ENCODE results near the gene LRMDA.

The LRMDA gene

DNA sequence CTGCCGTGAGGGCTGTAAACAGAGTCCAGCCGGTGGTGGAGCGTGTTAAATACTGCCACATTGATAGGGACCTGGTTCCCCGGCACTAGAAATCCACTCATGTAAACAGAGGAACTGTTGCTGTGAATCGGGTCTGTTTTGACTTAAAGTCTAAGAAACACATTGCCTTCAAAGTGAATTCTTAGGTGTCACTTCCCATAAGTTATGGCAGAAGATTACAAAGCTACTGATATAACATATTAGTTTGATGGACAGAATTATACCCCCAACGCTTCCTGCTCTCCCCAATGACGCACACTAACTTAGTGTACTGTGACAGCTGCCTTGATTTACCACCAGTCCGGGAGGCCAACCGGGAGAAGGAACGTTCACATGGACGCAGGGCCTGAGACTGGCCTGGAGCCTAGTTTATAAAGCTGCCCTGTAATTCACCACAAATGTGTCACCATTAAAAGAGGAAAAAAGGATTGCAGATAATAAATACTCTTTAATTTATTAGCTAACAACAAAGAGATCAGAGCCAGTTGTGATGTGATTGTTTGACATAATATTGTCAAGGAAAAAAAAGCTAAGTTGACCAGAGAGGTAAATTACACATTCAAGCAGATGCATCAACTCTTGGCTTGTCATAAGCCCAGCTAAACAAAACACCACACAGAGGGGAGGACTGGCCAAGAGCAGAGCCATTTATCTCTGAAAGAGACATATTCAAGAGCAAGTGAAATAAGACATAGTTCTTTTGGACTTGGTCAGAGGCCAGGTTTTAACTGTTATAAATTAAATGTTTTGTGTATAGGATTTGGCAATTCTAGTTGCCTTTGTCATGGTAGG, 820.6 kb downstream of the LRMDA start:
- no peak for TF ChIP-seq CTCF (IDR thresholded peaks at IDR 0.05; ENCODE audit: borderline replicate concordance, insufficient read depth, low read depth, low read length)
- no peak overlapping the region for H3K4me3 ChIP-seq (ENCODE audit: low read depth, low read length)

DNA sequence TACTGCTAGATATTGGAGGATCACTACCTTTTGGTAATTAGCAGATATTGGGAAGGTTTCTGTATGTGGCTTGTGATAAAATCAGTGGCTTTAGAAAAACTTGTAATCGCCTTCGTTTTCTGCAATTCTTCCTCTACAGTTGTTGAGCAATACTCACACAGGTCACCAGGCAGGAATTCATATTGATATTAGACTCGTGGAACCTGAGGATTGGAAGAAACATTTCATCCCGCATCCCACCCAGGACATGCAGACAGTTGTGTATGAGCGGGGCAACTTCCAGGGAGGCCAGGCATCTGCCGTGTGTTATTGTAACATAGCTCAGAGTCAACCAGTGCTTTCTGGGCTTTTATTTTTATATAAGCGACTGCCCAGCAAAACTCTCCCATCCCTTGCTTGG, 821.3 kb downstream of the LRMDA start:
- H3K4me3 ChIP-seq (ENCODE audit: low read depth, low read length): no peak overlapping the region
- no peak for TF ChIP-seq CTCF (IDR thresholded peaks at IDR 0.05; ENCODE audit: borderline replicate concordance, insufficient read depth, low read depth, low read length)

GRCh38 chr10:76255241-76255640, 823.8 kb downstream of the LRMDA start:
- TF ChIP-seq CTCF (IDR thresholded peaks at IDR 0.05; ENCODE audit: borderline replicate concordance, insufficient read depth, low read depth, low read length): no peak
- H3K4me3 ChIP-seq (ENCODE audit: low read depth, low read length): no peak overlapping the region

DNA sequence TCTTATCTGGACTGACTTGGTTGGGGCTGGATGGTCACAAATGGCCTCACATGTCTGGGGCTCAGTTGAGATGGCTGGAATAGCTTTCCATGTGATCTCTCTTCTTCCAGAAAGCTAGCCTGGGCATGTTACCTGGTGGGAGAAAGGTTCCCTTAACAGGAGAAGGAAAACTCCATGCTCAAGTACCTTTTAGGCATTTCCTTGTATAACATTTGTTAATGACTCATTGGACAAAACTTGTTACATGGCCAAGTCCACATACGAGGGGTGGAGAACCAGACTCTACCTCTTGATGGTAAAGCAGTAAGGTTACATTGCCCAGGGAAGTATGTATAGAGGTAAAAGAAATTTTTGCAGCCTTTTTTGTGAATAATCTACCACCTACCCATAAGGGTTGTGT, 826.4 kb downstream of the LRMDA start:
- TF ChIP-seq CTCF (IDR thresholded peaks at IDR 0.05; ENCODE audit: borderline replicate concordance, insufficient read depth, low read depth, low read length): no peak
- no peak overlapping the region for H3K4me3 ChIP-seq (ENCODE audit: low read depth, low read length)

DNA sequence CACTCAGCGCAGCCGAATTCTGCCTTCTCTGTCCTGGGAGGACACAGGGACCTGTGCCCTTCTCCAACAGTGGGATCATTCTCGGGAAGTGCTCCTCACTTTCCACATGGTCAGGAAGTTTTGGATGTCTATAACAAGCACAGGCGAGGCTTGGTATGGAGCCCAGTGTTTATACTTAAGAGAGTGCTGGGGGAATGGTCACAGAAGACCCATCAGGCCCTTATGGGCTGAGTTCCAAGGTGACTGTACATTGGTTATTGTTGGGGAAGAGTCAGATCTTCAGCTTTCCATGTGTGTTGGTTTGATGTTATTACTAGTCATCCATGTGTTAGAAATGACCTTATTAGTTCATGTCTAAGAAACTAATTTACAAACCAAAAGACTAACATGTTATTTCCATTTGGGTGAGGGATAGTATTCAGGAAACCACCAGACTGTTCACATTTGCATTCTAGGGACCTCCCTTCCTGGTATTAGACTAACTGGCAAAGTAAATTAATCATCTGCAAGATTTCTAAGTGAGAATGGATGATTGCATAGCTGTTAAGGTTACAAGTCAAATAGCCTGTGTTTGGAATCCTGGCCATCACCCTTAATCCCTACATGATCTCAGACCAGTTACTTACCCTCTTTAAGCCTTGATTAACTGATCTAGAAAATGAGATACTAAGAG, 834.2 kb downstream of the LRMDA start:
- TF ChIP-seq CTCF (IDR thresholded peaks at IDR 0.05; ENCODE audit: borderline replicate concordance, insufficient read depth, low read depth, low read length): no peak
- H3K4me3 ChIP-seq (ENCODE audit: low read depth, low read length): no peak overlapping the region

GRCh38 chr10:76268530-76268929, 837.1 kb downstream of the LRMDA start:
- H3K4me3 ChIP-seq (ENCODE audit: low read depth, low read length): no peak overlapping the region
- no peak for TF ChIP-seq CTCF (IDR thresholded peaks at IDR 0.05; ENCODE audit: borderline replicate concordance, insufficient read depth, low read depth, low read length)

GRCh38 chr10:76268954-76269353, 837.5 kb downstream of the LRMDA start:
- TF ChIP-seq CTCF (IDR thresholded peaks at IDR 0.05; ENCODE audit: borderline replicate concordance, insufficient read depth, low read depth, low read length): no peak
- H3K4me3 ChIP-seq (ENCODE audit: low read depth, low read length): no peak overlapping the region
